Body of pancreas (tissue), 4 donors: Measurements from ENCODE around the gene PDCD1LG2. TPM values are rescaled to one million over a fixed set of nuclear protein-coding genes. Genes with fewer than 3 reads are reported as not detected.
"Not testable (repeated sequence)": the region's sequence is repeated elsewhere in the genome, so short reads cannot be mapped to it uniquely, and the experiment has no call there.

ENCODE experiments used
- ATAC-seq: fragments of 150-250 bp; one replicate; pipeline ENCODE4 v1.9.1; 2016
- DNase-seq, 4 donors: peaks; one replicate each; pipeline ENCODE4 v3.0.0-alpha.2; 2019
- H3K27ac ChIP-seq, 4 donors: fragments of 200-600 bp; sonication (generic); 1 replicate in 3 of 4; 2 replicates in 1 of 4; pipeline versions ENCODE4 v1.5.1 to v1.6.1; 2016 to 2019; ENCODE audit warnings: mild to moderate bottlenecking in 1 of 4, mixed read lengths in 1 of 4, moderate library complexity in 1 of 4
- H3K27me3 ChIP-seq, 2 donors: fragments of 200-600 bp; sonication (generic); one replicate each; pipeline ENCODE4 v1.6.0; 2016; ENCODE audit warnings: mild to moderate bottlenecking in 1 of 2
- H3K36me3 ChIP-seq, 2 donors: fragments of 200-600 bp; sonication (generic); replicated peaks in 1 of 2; 2 replicates each; pipeline ENCODE4 v1.5.1; 2016; ENCODE audit warnings: low read depth in 2 of 2; ENCODE audit not compliant: insufficient read depth in 1 of 2
- H3K4me1 ChIP-seq: fragments of 200-600 bp; sonication (generic); one replicate; pipeline ENCODE4 v1.6.0; 2016
- H3K4me3 ChIP-seq, 2 donors: fragments of 200-600 bp; sonication (generic); 1 replicate in 1 of 2; 2 replicates in 1 of 2; pipeline ENCODE4 v1.5.1; 2016 to 2019
- H3K9me3 ChIP-seq, 3 donors: fragments of 200-600 bp; sonication (generic); 1 replicate in 2 of 3; 2 replicates in 1 of 3; pipeline ENCODE4 v1.5.1; 2016
- CTCF ChIP-seq, 7 experiments: fragments of 450-650 bp in 4 of 7; fragments of 200-600 bp in 3 of 7; sonication (generic) in 3 of 7; IDR thresholded peaks; one replicate each; pipeline ENCODE4 v1.5.1; 2016 to 2019; ENCODE audit warnings: antibody characterized with exemption in 7 of 7
- POLR2A ChIP-seq, 3 donors: fragments of 450-650 bp; IDR thresholded peaks; one replicate each; pipeline ENCODE4 v1.6.1; 2016; ENCODE audit warnings: antibody characterized with exemption in 3 of 3, mild to moderate bottlenecking in 2 of 3
- WGBS, 2 donors: methylation state at CpG; one replicate each; pipeline ENCODE4 v1.1.5; 2017; 5-methylcytosine and 5-hydroxymethylcytosine counted together
- intact Hi-C: fragments of 100-400 bp; cut with DNase I; formaldehyde crosslinking; loops from one replicate; pipeline ENCODE4 v1.15.1; 2023
- total RNA-seq, 2 donors: library from RNA; depleted of rRNA; stranded (reverse); fragments of >200 nt; gene quantifications; one replicate each; pipeline ENCODE4 v1.1.0, GENCODE V29; 2016

PDCD1LG2 gene
- total RNA-seq, 2 donors from 2014 or later: 0.99 to 1.3 TPM

DNA sequence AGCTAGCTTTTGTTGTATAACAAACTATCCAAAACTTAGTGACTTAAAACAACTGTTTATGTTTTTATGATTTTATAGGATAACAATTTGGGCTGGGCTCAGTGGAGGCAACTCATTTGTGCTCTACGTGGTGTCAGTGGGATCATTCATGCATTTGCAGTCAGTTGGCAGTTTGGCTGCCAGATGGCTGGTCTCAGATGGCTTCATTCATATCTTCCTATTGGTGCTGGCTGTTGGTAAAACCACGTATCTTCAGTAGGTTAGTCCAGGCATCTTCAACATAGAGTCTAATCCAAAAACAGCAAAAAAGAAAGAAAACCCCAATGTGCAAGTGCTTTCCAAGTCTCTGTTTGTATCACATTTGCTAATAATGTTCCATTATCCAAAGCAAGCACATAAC, 66.9 kb downstream of the PDCD1LG2 start:
- Histone ChIP-seq H3K36me3 (no peaks in the 10 kb centered on the region), H3K27me3 (no peaks in the 10 kb centered on the region), H3K4me1 (no peaks in the 10 kb centered on the region), H3K9me3 (no peaks in the 10 kb centered on the region), H3K4me3 (no peak overlapping the region), H3K27ac (no peak overlapping the region)
- TF ChIP-seq CTCF (IDR thresholded peaks at IDR 0.05) (no peak), POLR2A (IDR thresholded peaks at IDR 0.05) (no peak)
- ATAC-seq (no peak), DNase-seq (no peak)
- 81 to 90% methylated on average over 2 of the region's 2 CpGs for WGBS, 2 donors
- intact Hi-C loops: no loop called here

DNA sequence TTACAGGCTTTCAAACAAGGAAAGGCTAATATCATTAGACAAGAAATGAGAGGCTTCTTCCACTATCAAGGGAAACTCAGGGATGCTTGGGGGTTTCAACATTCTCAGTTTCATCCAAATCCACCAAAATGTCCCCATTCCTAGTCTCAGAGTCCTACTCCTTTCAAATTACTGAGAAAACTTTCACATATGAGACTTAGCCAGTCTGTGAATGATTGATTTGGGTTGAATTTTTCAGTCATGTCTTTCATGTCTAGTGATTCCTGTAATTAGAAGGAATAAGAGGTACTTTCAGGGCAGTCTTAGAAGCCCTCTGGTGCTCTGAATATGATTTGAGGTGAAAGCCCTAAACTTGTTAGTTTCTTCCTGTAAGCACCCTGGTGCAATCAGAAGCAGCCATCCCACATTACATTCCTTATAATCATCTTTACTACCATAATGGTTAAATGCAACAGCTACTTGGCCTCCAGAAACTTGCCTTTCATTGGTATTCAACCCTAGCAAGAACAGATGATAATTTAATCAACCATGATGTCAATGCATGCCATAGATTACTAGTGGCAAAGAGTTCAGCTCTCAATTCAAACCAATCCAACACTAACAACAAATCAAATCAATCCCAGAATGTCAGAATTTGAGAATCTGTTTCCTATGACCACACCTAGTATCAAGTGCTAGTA, 67.8 kb downstream of the PDCD1LG2 start:
- intact Hi-C loops: no loop called here
- H3K9me3 ChIP-seq: no peaks in the 10 kb centered on the region
- DNase-seq (no peak), ATAC-seq (no peak)
- TF ChIP-seq CTCF (IDR thresholded peaks at IDR 0.05) (no peak), POLR2A (IDR thresholded peaks at IDR 0.05) (no peak)
- no peak overlapping the region for H3K27ac ChIP-seq
- no peaks in the 10 kb centered on the region for H3K4me1 ChIP-seq
- H3K36me3 ChIP-seq: no peaks in the 10 kb centered on the region
- H3K27me3 ChIP-seq: no peaks in the 10 kb centered on the region
- H3K4me3 ChIP-seq: no peak overlapping the region

DNA sequence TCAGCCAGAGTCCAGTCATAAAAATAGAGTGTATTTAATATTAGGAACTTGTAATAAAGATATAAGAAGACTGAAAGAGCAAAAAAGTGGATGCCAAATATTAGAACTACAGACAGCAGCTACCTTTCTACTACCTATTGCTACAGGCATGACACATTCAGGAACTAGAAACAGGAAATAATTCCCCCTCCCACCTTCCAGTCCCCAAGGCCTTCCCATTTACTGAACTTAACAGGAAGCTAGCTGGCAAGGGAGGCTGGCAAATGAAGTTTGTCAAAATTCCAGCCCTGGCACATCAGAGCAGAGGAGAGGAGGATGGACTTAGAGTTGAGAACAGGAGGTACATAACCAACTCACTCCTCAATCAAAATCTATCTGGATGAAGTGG, 68.4 kb downstream of the PDCD1LG2 start:
- Histone ChIP-seq H3K4me1 (no peaks in the 10 kb centered on the region), H3K27me3 (no peaks in the 10 kb centered on the region), H3K36me3 (no peaks in the 10 kb centered on the region), H3K4me3 (no peak overlapping the region), H3K9me3 (no peaks in the 10 kb centered on the region), H3K27ac (no peak overlapping the region)
- DNase-seq (no peak), ATAC-seq (no peak)
- intact Hi-C loops: no loop called here
- TF ChIP-seq CTCF (IDR thresholded peaks at IDR 0.05) (no peak), POLR2A (IDR thresholded peaks at IDR 0.05) (no peak)

DNA sequence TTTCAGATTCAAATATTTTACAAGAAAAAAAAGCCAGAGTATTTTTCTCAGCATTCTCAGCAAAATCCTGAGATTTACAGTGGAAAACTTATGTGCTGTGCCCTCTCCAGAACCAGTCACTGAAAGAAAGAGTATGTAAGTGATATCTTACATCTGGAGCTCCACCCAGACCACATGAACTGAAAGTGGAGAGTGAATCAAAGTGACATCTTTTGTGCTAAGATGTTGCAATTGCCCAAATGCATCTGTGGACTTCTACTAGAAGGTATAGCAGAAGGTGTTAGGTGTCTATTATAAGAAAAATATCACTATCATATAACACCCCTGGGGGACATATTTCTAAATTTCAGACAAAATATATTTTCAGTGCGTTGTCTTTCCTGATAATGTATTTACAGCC, 69.5 kb downstream of the PDCD1LG2 start:
- H3K27me3 ChIP-seq: no peaks in the 10 kb centered on the region
- H3K4me3 ChIP-seq: no peak overlapping the region
- H3K27ac ChIP-seq: no peak overlapping the region
- intact Hi-C loops: loop anchor here (10.0 kb wide), 1 partner anchor 395 kb away; the partner anchor contains the start of gene INSL6
- no peaks in the 10 kb centered on the region for H3K36me3 ChIP-seq
- TF ChIP-seq CTCF (IDR thresholded peaks at IDR 0.05) (no peak), POLR2A (IDR thresholded peaks at IDR 0.05) (no peak)
- DNase-seq (no peak), ATAC-seq (no peak)
- 87 to 95% methylated on average over 1 of the region's 1 CpG for WGBS, 2 donors
- no peaks in the 10 kb centered on the region for H3K9me3 ChIP-seq
- H3K4me1 ChIP-seq: no peaks in the 10 kb centered on the region

GRCh38 chr9:5580650-5581049, 70.3 kb downstream of the PDCD1LG2 start:
- Histone ChIP-seq H3K36me3 (no peaks in the 10 kb centered on the region), H3K9me3 (no peaks in the 10 kb centered on the region), H3K4me3 (no peak overlapping the region), H3K27me3 (no peaks in the 10 kb centered on the region), H3K27ac (no peak overlapping the region), H3K4me1 (no peaks in the 10 kb centered on the region)
- DNase-seq (no peak), ATAC-seq (no peak)
- TF ChIP-seq CTCF (IDR thresholded peaks at IDR 0.05) (no peak), POLR2A (IDR thresholded peaks at IDR 0.05) (no peak)
- intact Hi-C loops: loop anchor here (10.0 kb wide), 1 partner anchor 396 kb away; the partner anchor contains the start of gene INSL6
- WGBS, 2 donors: 77 to 80% methylated on average over 3 of the region's 3 CpGs

DNA sequence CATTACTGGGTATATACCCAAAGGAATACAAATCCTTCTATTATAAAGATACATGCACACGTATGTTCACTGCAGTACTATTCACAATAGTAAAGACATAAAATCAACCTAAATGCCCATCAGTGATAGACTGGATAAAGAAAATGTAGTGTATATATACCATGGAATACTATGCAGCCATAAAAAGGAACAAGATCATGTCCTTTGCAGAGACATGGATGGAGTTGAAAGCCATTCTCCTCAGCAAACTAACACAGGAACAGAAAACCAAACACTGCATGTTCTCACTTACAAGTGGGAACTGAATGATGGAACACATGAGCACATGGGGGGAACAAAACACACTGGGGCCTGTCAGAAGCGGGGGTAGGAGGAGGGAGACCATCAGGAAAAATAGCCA, 71.4 kb downstream of the PDCD1LG2 start:
- not testable (repeated sequence) for ATAC-seq, H3K4me3 ChIP-seq, H3K4me1 ChIP-seq, H3K9me3 ChIP-seq, H3K36me3 ChIP-seq, H3K27ac ChIP-seq, DNase-seq, H3K27me3 ChIP-seq
- 88 to 91% methylated on average over 2 of the region's 2 CpGs for WGBS, 2 donors
- intact Hi-C loops: loop anchor here (10.0 kb wide), 1 partner anchor 397 kb away; the partner anchor contains the start of gene INSL6
